IPS DF 6.9 (cell line): ENCODE data around the gene SYNE2.

ENCODE experiments used
- DNase-seq: peaks from one replicate; pipeline ENCODE4 v3.0.0-alpha.2; 2013; ENCODE audit warnings: low read depth, low spot score
- H3K27ac ChIP-seq: one replicate; pipeline ENCODE4 v1.5.1; 2013; ENCODE audit warnings: low read length, control low read depth
- H3K27me3 ChIP-seq: 2 replicates; pipeline ENCODE4 v1.6.1; 2013; ENCODE audit warnings: mild to moderate bottlenecking, low read length; ENCODE audit not compliant: control insufficient read depth, insufficient read depth
- H3K36me3 ChIP-seq: 2 replicates; pipeline ENCODE4 v1.6.1; 2013; ENCODE audit warnings: low read length; ENCODE audit not compliant: control insufficient read depth, insufficient read depth
- H3K4me1 ChIP-seq: 2 replicates; pipeline ENCODE4 v1.6.1; 2013; ENCODE audit warnings: low read length; ENCODE audit not compliant: control insufficient read depth, insufficient read depth
- H3K4me3 ChIP-seq: 2 replicates; pipeline ENCODE4 v1.5.1; 2013; ENCODE audit warnings: mild to moderate bottlenecking, low read length
- H3K9me3 ChIP-seq: 2 replicates; pipeline ENCODE4 v1.6.1; 2013; ENCODE audit warnings: low read length, inconsistent platforms; ENCODE audit not compliant: control insufficient read depth, insufficient read depth
- WGBS: extraction: QIAGEN DNeasy Blood & Tissue Kit; methylation state at CpG from one replicate; pipeline ENCODE4 v1.1.7; 2013; ENCODE audit warnings: mixed read lengths, missing lambda C conversion rate; ENCODE audit not compliant: insufficient read length, insufficient coverage; 5-methylcytosine and 5-hydroxymethylcytosine counted together

Gene SYNE2

GRCh38 chr14:63933711-63934110 is 80.9 kb downstream of the SYNE2 start:
- Histone ChIP-seq H3K4me3 (no peak overlapping the region), H3K27me3 (no peaks in the 10 kb centered on the region), H3K27ac (no peak overlapping the region), H3K36me3 (no peaks in the 10 kb centered on the region), H3K9me3 (no peaks in the 10 kb centered on the region), H3K4me1 (no peaks in the 10 kb centered on the region)
- no CpG with 5 or more reads among the region's 3 CpGs for WGBS
- no peak for DNase-seq

GRCh38 chr14:63938198-63939005 is 85.6 kb downstream of the SYNE2 start:
- no CpG with 5 or more reads among the region's 9 CpGs for WGBS

GRCh38 chr14:63939006-63939270 is 86.1 kb downstream of the SYNE2 start:
- Histone ChIP-seq H3K27ac (no peak overlapping the region), H3K27me3 (no peaks in the 10 kb centered on the region), H3K9me3 (no peaks in the 10 kb centered on the region), H3K4me1 (no peaks in the 10 kb centered on the region), H3K4me3 (no peak overlapping the region), H3K36me3 (no peaks in the 10 kb centered on the region)
- no CpG with 5 or more reads among the region's 1 CpG for WGBS
- no peak for DNase-seq

More at GRCh38 chr14:63938198-63939005, 85.6 kb downstream of the SYNE2 start:
- no peaks in the 10 kb centered on the region for H3K36me3 ChIP-seq
- no peak for DNase-seq
- H3K4me3 ChIP-seq = no peak overlapping the region
- H3K27me3 ChIP-seq = no peaks in the 10 kb centered on the region
- no peak overlapping the region for H3K27ac ChIP-seq
- H3K9me3 ChIP-seq = no peaks in the 10 kb centered on the region
- no peaks in the 10 kb centered on the region for H3K4me1 ChIP-seq

- Histone ChIP-seq H3K27ac (no peak overlapping the region), H3K27me3 (no peaks in the 10 kb centered on the region), H3K4me3 (no peak overlapping the region), H3K4me1 (no peaks in the 10 kb centered on the region), H3K36me3 (no peaks in the 10 kb centered on the region), H3K9me3 (no peaks in the 10 kb centered on the region)
- DNase-seq = no peak
- WGBS = no CpG with 5 or more reads among the region's 4 CpGs
Observed at GRCh38 chr14:63940387-63940786, 87.6 kb downstream of the SYNE2 start.

- no CpG with 5 or more reads among the region's 3 CpGs for WGBS
- peaks cover 2% of the 10 kb centered on the region; the same call in 1 of the 2 replicates for H3K36me3 ChIP-seq
Observed at GRCh38 chr14:63941023-63941422, 88.2 kb downstream of the SYNE2 start.

GRCh38 chr14:63949696-63950095 is 96.9 kb downstream of the SYNE2 start:
- no peak for DNase-seq
- no peaks in the 10 kb centered on the region for H3K9me3 ChIP-seq
- H3K36me3 ChIP-seq = peaks cover 2% of the 10 kb centered on the region; the same call in 1 of the 2 replicates
- H3K4me1 ChIP-seq = 0 out of 2 replicates have a peak, but pooled peaks cover 3% of the 10 kb centered on the region
- no CpG with 5 or more reads among the region's 3 CpGs for WGBS
- H3K27me3 ChIP-seq = no peaks in the 10 kb centered on the region
- no peak overlapping the region for H3K4me3 ChIP-seq
- H3K27ac ChIP-seq = no peak overlapping the region

More at GRCh38 chr14:63941023-63941422, 88.2 kb downstream of the SYNE2 start:
- Histone ChIP-seq H3K9me3 (no peaks in the 10 kb centered on the region), H3K4me1 (no peaks in the 10 kb centered on the region), H3K27me3 (no peaks in the 10 kb centered on the region), H3K4me3 (no peak overlapping the region), H3K27ac (no peak overlapping the region)
- DNase-seq = no peak

- Histone ChIP-seq H3K27me3 (no peaks in the 10 kb centered on the region), H3K4me1 (0 out of 2 replicates have a peak, but pooled peaks cover 3% of the 10 kb centered on the region), H3K4me3 (no peak overlapping the region), H3K9me3 (no peaks in the 10 kb centered on the region), H3K36me3 (no peaks in the 10 kb centered on the region), H3K27ac (no peak overlapping the region)
- no CpG with 5 or more reads among the region's 4 CpGs for whole genome bisulfite sequencing
- DNase-seq = no peak
Observed at GRCh38 chr14:63951021-63951420, 98.2 kb downstream of the SYNE2 start.

GRCh38 chr14:63951429-63951828 is 98.6 kb downstream of the SYNE2 start:
- H3K27ac ChIP-seq = no peak overlapping the region
- no peaks in the 10 kb centered on the region for H3K9me3 ChIP-seq
- no peaks in the 10 kb centered on the region for H3K36me3 ChIP-seq
- H3K27me3 ChIP-seq = no peaks in the 10 kb centered on the region
- DNase-seq = no peak
- H3K4me1 ChIP-seq = 0 out of 2 replicates have a peak, but pooled peaks cover 3% of the 10 kb centered on the region
- WGBS = no CpG with 5 or more reads among the region's 4 CpGs
- H3K4me3 ChIP-seq = no peak overlapping the region

GRCh38 chr14:63952053-63952932 is 99.5 kb downstream of the SYNE2 start:
- H3K36me3 ChIP-seq = no peaks in the 10 kb centered on the region

GRCh38 chr14:63952933-63953437 is 100.2 kb downstream of the SYNE2 start:
- Histone ChIP-seq H3K4me3 (no peak overlapping the region), H3K9me3 (no peaks in the 10 kb centered on the region), H3K27ac (no peak overlapping the region), H3K27me3 (no peaks in the 10 kb centered on the region), H3K36me3 (no peaks in the 10 kb centered on the region), H3K4me1 (0 out of 2 replicates have a peak, but pooled peaks cover 3% of the 10 kb centered on the region)
- no CpG with 5 or more reads among the region's 2 CpGs for WGBS
- DNase-seq = no peak

More at GRCh38 chr14:63952053-63952932, 99.5 kb downstream of the SYNE2 start:
- no peak for DNase-seq
- no peak overlapping the region for H3K4me3 ChIP-seq
- H3K4me1 ChIP-seq = 0 out of 2 replicates have a peak, but pooled peaks cover 3% of the 10 kb centered on the region
- no peak overlapping the region for H3K27ac ChIP-seq
- H3K9me3 ChIP-seq = no peaks in the 10 kb centered on the region
- H3K27me3 ChIP-seq = no peaks in the 10 kb centered on the region
- no CpG with 5 or more reads among the region's 6 CpGs for WGBS
